ENCODE data around the gene SUPT6H. TPM values are rescaled to one million over a fixed set of nuclear protein-coding genes. Genes with fewer than 3 reads are reported as not detected.

Gene SUPT6H
- total and polyA plus RNA-seq, 2 of the 8 experiments (the other 6 are each of a cell fraction or from before 2014, with no cell fraction given): 32.0 to 59.9 TPM

DNA sequence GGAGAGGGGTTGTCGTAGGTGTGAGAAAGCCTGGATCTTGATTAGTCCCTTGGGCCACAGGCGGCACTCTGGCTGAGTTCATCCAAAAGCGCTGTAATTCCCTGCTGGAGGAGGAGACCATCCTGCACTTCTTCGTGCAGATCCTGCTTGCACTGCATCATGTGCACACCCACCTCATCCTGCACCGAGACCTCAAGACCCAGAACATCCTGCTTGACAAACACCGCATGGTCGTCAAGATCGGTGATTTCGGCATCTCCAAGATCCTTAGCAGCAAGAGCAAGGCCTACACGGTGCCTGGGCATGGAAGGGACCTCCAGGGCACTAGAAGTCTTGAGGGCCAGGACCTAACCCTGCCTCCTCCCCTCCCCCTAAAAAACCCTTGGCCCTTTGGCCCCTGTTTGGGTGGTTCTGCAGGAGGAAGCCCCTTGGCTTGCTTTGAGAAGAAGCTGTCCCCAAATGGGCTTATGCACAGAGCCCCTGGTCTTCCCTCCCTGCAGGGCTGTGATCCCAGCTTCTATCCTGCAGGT, 72.8 kb downstream of the SUPT6H start:
- ChIA-PET POLR2A (ENCODE audit: partially characterized antibody) (interaction anchor here (0.8 to 17.6 kb wide), 4 partner anchors 10 to 15 kb away, joined by 3 to 813 read pairs (median 6); partner anchors contain the start of genes RPL23A and TRAF4), CTCF (ENCODE audit: partially characterized antibody) (interaction anchor here (0.7 to 16.9 kb wide), 6 partner anchors 8 to 144 kb away, joined by 3 to 316 read pairs (median 5); partner anchors contain the start of genes RPL23A and TLCD1)
- Histone ChIP-seq H3K27me3 (replicated peaks in 1 of 4; ENCODE audit: control insufficient read depth in 3 of 4, extremely low read depth in 1 of 4, insufficient read depth in 3 of 4, low read length in 3 of 4) (no peaks in the 10 kb centered on the region), H4K8ac (ENCODE audit: extremely low read depth, insufficient read depth, low read length) (no peak overlapping the region), H4K20me1 (replicated peaks in 1 of 2; ENCODE audit: control insufficient read depth in 1 of 2, insufficient read depth in 2 of 2, low read length in 2 of 2) (peaks cover 0 to 5% of the 10 kb centered on the region in 2 experiments), H3K79me1 (ENCODE audit: low read depth, low read length) (peaks cover 2% of the 10 kb centered on the region; the same call in 1 of the 2 replicates), H2BK12ac (ENCODE audit: low read depth, low read length) (no peak overlapping the region; the same call in 1 of the 2 replicates), H3K27ac (ENCODE audit: low read depth, low read length) (no peak overlapping the region), H2BK120ac (replicated peaks; ENCODE audit: low read depth, low read length) (no peak overlapping the region), H2BK5ac (ENCODE audit: low read depth, low read length) (no peak overlapping the region), H3K36me3 (ENCODE audit: control insufficient read depth in 2 of 4, insufficient read depth in 4 of 4, low read length in 3 of 4) (peaks cover 9 to 17% (median 13%) of the 10 kb centered on the region in 4 experiments; a peak in 6 of 8 replicates), H2BK15ac (ENCODE audit: low read length) (no peak overlapping the region), H3K23me2 (ENCODE audit: low read depth, low read length) (no peaks in the 10 kb centered on the region), H3K9ac (replicated peaks in 1 of 4; ENCODE audit: extremely low read depth in 1 of 4, low read depth in 3 of 4, low read length in 3 of 4) (no peak overlapping the region), H3K79me2 (ENCODE audit: control insufficient read depth in 1 of 2, insufficient read depth in 2 of 2, low read length in 2 of 2) (peaks cover 0 to 2% of the 10 kb centered on the region in 2 experiments; a peak in 1 of 4 replicates), H3K56ac (replicated peaks; ENCODE audit: insufficient read length, low read depth, low read length) (no peak overlapping the region), H4K5ac (ENCODE audit: insufficient read length, low read depth, low read length) (no peak overlapping the region), H2AFZ (ENCODE audit: low read length) (no peak overlapping the region), H3K4me3 (ENCODE audit: extremely low read depth in 1 of 4, insufficient read depth in 2 of 4, low read depth in 3 of 4, low read length in 4 of 4) (no peak overlapping the region), H3K4me2 (ENCODE audit: insufficient read depth in 1 of 2, low read depth in 2 of 2, low read length in 2 of 2) (no peak overlapping the region), H2AK5ac (ENCODE audit: low read depth, low read length) (no peak overlapping the region), H4K91ac (replicated peaks; ENCODE audit: insufficient read length, low read length) (no peak overlapping the region), H3K18ac (ENCODE audit: extremely low read depth, low read length) (no peak overlapping the region), H3K9me3 (ENCODE audit: insufficient read depth in 2 of 2, low read depth in 1 of 2, low read length in 1 of 2) (no peaks in the 10 kb centered on the region), H3K23ac (ENCODE audit: insufficient read length) (no peak overlapping the region), H3K4me1 (replicated peaks in 1 of 4; ENCODE audit: control insufficient read depth in 3 of 4, insufficient read depth in 4 of 4, low read length in 3 of 4) (no peaks in the 10 kb centered on the region), H3K4ac (replicated peaks; ENCODE audit: insufficient read length, low read depth, low read length) (no peak overlapping the region), H2BK20ac (ENCODE audit: low read length) (0 out of 2 replicates have a peak overlapping the region, but pooled peaks have one; percentile 13), H3K14ac (ENCODE audit: insufficient read length) (no peak overlapping the region)
- WGBS, 2 experiments (ENCODE audit: extremely low coverage in 1 of 2, insufficient coverage in 1 of 2, insufficient read length in 1 of 2, insufficient replicate concordance in 2 of 2, low coverage in 1 of 2, low lambda C conversion rate in 2 of 2, missing lambda C conversion rate in 1 of 2): 85% methylated on average over 10 of the region's 10 CpGs; no CpG with 5 or more reads in 1 of the 2 experiments
- no peak for DNase-seq (ENCODE audit: low read depth in 1 of 2, low spot score in 2 of 2)
- FAIRE-seq: no peak
- TF ChIP-seq SAP30 (IDR thresholded peaks at IDR 0.05; ENCODE audit: insufficient read depth, insufficient replicate concordance, low read length) (no peak), NRF1 (IDR thresholded peaks at IDR 0.05; ENCODE audit: low read depth, low read length) (no peak), TEAD4 (IDR thresholded peaks at IDR 0.05; ENCODE audit: low read depth, low read length) (no peak), TCF12 (IDR thresholded peaks at IDR 0.05; ENCODE audit: low read depth, low read length) (no peak), PHF8 (conservative IDR thresholded peaks at IDR 0.05; ENCODE audit: low read depth, low read length) (no peak), RFX5 (IDR thresholded peaks at IDR 0.05; ENCODE audit: borderline replicate concordance, low read depth, low read length) (no peak), HDAC2 (IDR thresholded peaks at IDR 0.05; ENCODE audit: borderline replicate concordance in 1 of 2, low read depth in 2 of 2, low read length in 2 of 2) (no peak), POLR2A (IDR thresholded peaks at IDR 0.05; ENCODE audit: control extremely low read depth in 1 of 2, low read depth in 2 of 2, low read length in 2 of 2) (no peak), POU5F1 (IDR thresholded peaks at IDR 0.05; ENCODE audit: low read depth, low read length) (no peak)
- TF ChIP-seq, protein P1, sequence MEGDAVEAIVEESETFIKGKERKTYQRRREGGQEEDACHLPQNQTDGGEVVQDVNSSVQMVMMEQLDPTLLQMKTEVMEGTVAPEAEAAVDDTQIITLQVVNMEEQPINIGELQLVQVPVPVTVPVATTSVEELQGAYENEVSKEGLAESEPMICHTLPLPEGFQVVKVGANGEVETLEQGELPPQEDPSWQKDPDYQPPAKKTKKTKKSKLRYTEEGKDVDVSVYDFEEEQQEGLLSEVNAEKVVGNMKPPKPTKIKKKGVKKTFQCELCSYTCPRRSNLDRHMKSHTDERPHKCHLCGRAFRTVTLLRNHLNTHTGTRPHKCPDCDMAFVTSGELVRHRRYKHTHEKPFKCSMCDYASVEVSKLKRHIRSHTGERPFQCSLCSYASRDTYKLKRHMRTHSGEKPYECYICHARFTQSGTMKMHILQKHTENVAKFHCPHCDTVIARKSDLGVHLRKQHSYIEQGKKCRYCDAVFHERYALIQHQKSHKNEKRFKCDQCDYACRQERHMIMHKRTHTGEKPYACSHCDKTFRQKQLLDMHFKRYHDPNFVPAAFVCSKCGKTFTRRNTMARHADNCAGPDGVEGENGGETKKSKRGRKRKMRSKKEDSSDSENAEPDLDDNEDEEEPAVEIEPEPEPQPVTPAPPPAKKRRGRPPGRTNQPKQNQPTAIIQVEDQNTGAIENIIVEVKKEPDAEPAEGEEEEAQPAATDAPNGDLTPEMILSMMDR (IDR thresholded peaks at IDR 0.05; ENCODE audit: control extremely low read depth in 1 of 3, insufficient read depth in 1 of 3, low read depth in 1 of 3, low read length in 3 of 3): no peak

Data from H1 (cell line).